Esophagus muscularis mucosa (tissue), 4 donors: ENCODE measurements around the gene OSBPL10. TPM values are rescaled to one million over a fixed set of nuclear protein-coding genes. Genes with fewer than 3 reads are reported as not detected.

Experiments used
- DNase-seq: peaks from one replicate; pipeline ENCODE4 v3.0.0-alpha.2; 2017; ENCODE audit errors: extremely low spot score
- H3K27ac ChIP-seq, 4 donors: fragments of 200-600 bp; sonication (generic); replicated peaks in 1 of 4; 1 replicate in 3 of 4; 2 replicates in 1 of 4; pipeline ENCODE4 v1.5.1; 2016 to 2019; ENCODE audit warnings: mild to moderate bottlenecking in 1 of 4
- H3K27me3 ChIP-seq, 4 donors: fragments of 200-600 bp; sonication (generic); one replicate each; pipeline versions ENCODE4 v1.5.1 to v1.6.0; 2016 to 2019
- H3K36me3 ChIP-seq, 4 donors: fragments of 200-600 bp; sonication (generic); one replicate each; pipeline ENCODE4 v1.5.1; 2016 to 2019
- H3K4me1 ChIP-seq, 4 donors: fragments of 200-600 bp; sonication (generic); one replicate each; pipeline ENCODE4 v1.5.1; 2016 to 2019
- H3K4me3 ChIP-seq, 4 donors: fragments of 200-600 bp; sonication (generic); 1 replicate in 2 of 4; 2 replicates in 2 of 4; pipeline ENCODE4 v1.5.1; 2016 to 2019; ENCODE audit warnings: mild to moderate bottlenecking in 4 of 4, moderate library complexity in 1 of 4
- H3K9me3 ChIP-seq, 4 donors: fragments of 200-600 bp; sonication (generic); 1 replicate in 3 of 4; 2 replicates in 1 of 4; pipeline ENCODE4 v1.5.1; 2016 to 2019
- CTCF ChIP-seq, 3 experiments: fragments of 200-600 bp in 2 of 3; fragments of 450-650 bp in 1 of 3; sonication (generic) in 2 of 3; IDR thresholded peaks; one replicate each; pipeline ENCODE4 v1.5.1; 2017 to 2019; ENCODE audit warnings: antibody characterized with exemption in 3 of 3, mild to moderate bottlenecking in 2 of 3, moderate library complexity in 1 of 3
- EP300 ChIP-seq: sonication (generic); formaldehyde crosslinking; IDR thresholded peaks from one replicate; pipeline ENCODE4 v1.6.1; 2017; ENCODE audit warnings: antibody characterized with exemption
- POLR2A ChIP-seq: fragments of 450-650 bp; IDR thresholded peaks from one replicate; pipeline ENCODE4 v1.6.1; 2017; ENCODE audit warnings: antibody characterized with exemption, moderate library complexity, mild to moderate bottlenecking, low read depth
- POLR2AphosphoS5 ChIP-seq, 2 donors: sonication (generic); formaldehyde crosslinking; IDR thresholded peaks; one replicate each; pipeline ENCODE4 v1.6.1; 2017; ENCODE audit warnings: antibody characterized with exemption in 2 of 2
- WGBS: methylation state at CpG from one replicate; pipeline ENCODE4 v1.1.5; 2018; 5-methylcytosine and 5-hydroxymethylcytosine counted together
- intact Hi-C: fragments of 100-400 bp; cut with DNase I; formaldehyde crosslinking; loops from one replicate; pipeline ENCODE4 v1.15.1; 2023
- total RNA-seq, 4 donors: library from RNA; depleted of rRNA; stranded (reverse); fragments of >200 nt; gene quantifications; one replicate each; pipeline versions ENCODE4 v1.1.0 to v1.2.1, GENCODE V29; 2016

Gene OSBPL10
- total RNA-seq, 4 donors from 2014 or later, result 6.3 to 12.2 (median 7.6) TPM

DNA sequence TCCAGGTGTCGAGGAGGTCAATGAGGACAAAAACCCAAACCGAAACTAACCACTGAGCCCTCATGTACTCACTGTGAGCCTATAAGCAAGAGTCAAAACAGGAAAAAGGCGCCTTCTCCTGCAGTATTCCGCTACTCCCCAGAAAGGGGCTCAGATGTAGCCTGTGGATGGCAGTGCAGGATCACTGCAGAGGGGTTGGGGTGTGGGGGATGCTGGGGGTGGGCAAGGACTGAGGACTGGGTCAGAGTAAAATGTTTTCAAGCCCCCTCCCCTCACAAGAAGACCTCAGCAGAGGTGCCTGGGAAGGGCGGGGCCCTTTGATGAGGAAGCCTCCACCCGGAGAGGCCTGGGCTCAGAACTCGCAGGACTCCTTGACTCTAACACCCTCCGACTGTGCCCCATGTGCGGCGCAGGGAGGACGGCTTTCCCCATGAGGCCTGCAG, 170.1 kb downstream of the OSBPL10 start:
- H3K9me3 ChIP-seq, result no peaks in the 10 kb centered on the region
- TF ChIP-seq POLR2AphosphoS5 (IDR thresholded peaks at IDR 0.05) (no peak), EP300 (no peak), CTCF (IDR thresholded peaks at IDR 0.05) (no peak), POLR2A (no peak)
- intact Hi-C loops, result no loop called here
- H3K27ac ChIP-seq, result no peak overlapping the region
- H3K4me1 ChIP-seq, result no peaks in the 10 kb centered on the region
- WGBS, result 93% methylated on average over 6 of the region's 11 CpGs
- no peaks in the 10 kb centered on the region for H3K36me3 ChIP-seq
- H3K4me3 ChIP-seq, result no peak overlapping the region
- no peaks in the 10 kb centered on the region for H3K27me3 ChIP-seq
- DNase-seq, result no peak

- no peaks in the 10 kb centered on the region for H3K4me1 ChIP-seq
- H3K27me3 ChIP-seq, result no peaks in the 10 kb centered on the region
- no peak overlapping the region for H3K27ac ChIP-seq
- no peaks in the 10 kb centered on the region for H3K36me3 ChIP-seq
- no peaks in the 10 kb centered on the region for H3K9me3 ChIP-seq
- 89% methylated on average over 3 of the region's 3 CpGs for WGBS
- DNase-seq, result no peak
- intact Hi-C loops, result no loop called here
- TF ChIP-seq POLR2AphosphoS5 (IDR thresholded peaks at IDR 0.05) (no peak), CTCF (IDR thresholded peaks at IDR 0.05) (no peak), EP300 (no peak), POLR2A (no peak)
- no peak overlapping the region for H3K4me3 ChIP-seq
Measured at GRCh38 chr3:31808143-31808720, 172.8 kb downstream of the OSBPL10 start.

- 70% methylated on average over 10 of the region's 10 CpGs for whole genome bisulfite sequencing
- Histone ChIP-seq H3K4me1 (no peaks in the 10 kb centered on the region), H3K9me3 (no peaks in the 10 kb centered on the region), H3K4me3 (no peak overlapping the region), H3K27me3 (no peaks in the 10 kb centered on the region), H3K27ac (no peak overlapping the region), H3K36me3 (no peaks in the 10 kb centered on the region)
- no peak for TF ChIP-seq POLR2AphosphoS5 (IDR thresholded peaks at IDR 0.05)
- TF ChIP-seq EP300, result no peak
- TF ChIP-seq POLR2A, result no peak
- TF ChIP-seq CTCF (IDR thresholded peaks at IDR 0.05), result no peak
- DNase-seq, result no peak
- intact Hi-C loops, result no loop called here
Measured at GRCh38 chr3:31804251-31805051, 176.6 kb downstream of the OSBPL10 start.

DNA sequence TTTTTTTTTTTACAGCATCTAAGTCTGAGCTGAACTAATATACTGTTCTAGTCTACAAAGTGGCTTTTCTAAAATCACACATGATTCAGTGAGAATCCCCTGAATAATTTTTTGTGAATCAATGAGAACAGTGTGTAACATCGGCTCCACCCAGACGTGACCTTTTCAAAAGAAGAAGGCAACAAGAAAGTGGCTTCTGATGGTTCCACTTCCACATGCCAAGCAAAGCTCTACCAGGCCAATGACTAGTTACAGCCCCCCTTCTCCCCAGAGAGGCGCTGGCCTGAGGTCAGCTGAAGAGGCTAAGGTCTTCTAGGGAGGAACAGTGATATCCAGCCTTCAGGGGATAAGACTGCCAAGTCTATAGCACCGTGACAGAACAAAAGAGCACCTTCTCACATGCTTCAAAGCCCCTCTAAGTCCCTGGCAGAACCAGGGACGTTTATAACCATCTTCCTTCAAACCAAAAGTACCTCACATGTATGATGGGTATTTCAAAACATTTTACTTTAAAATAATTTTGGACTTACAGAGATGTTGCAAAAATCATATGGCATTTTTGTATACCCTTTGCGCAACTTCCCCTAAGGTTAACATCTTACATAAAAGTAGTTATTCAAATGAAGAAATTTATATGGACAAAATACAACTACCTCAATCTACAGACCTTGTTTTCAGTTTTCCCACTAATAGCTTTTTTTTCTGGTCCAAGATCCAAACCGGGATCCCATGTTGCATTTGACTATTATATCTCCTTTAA, 177.9 kb downstream of the OSBPL10 start:
- DNase-seq, result no peak
- intact Hi-C loops, result no loop called here
- no peak for TF ChIP-seq CTCF (IDR thresholded peaks at IDR 0.05)
- TF ChIP-seq POLR2AphosphoS5 (IDR thresholded peaks at IDR 0.05), result no peak
- TF ChIP-seq EP300, result no peak
- no peak for TF ChIP-seq POLR2A
- 88% methylated on average over 7 of the region's 7 CpGs for WGBS
- Histone ChIP-seq H3K27me3 (no peaks in the 10 kb centered on the region), H3K4me3 (no peak overlapping the region), H3K27ac (no peak overlapping the region), H3K4me1 (no peaks in the 10 kb centered on the region), H3K36me3 (no peaks in the 10 kb centered on the region), H3K9me3 (no peaks in the 10 kb centered on the region)
